ENCODE data around the gene RALGPS1.

Gene RALGPS1

GRCh38 chr9:127129718-127130085, 215.1 kb downstream of the RALGPS1 start:
- no peak overlapping the region for H3K27ac ChIP-seq (ENCODE audit: extremely low read depth, low read depth, low read length)
- ChIA-PET CTCF (no interaction called here), POLR2A (no interaction called here)
- H3K4me3 ChIP-seq (ENCODE audit: low read depth, low read length) = no peak overlapping the region
- TF ChIP-seq GFI1B (tag by site-specific recombination; IDR thresholded peaks at IDR 0.05) (no peak), HOXD13 (CRISPR knock-in tag; IDR thresholded peaks at IDR 0.05; ENCODE audit: borderline replicate concordance) (no peak), ZNF600 (tag by site-specific recombination; IDR thresholded peaks at IDR 0.05) (no peak), ZNF571 (tag by site-specific recombination; IDR thresholded peaks at IDR 0.05) (no peak), ZNF324 (tag by site-specific recombination; IDR thresholded peaks at IDR 0.05) (no peak), ZNF692 (tag by site-specific recombination; IDR thresholded peaks at IDR 0.05) (no peak), SCRT1 (tag by site-specific recombination; IDR thresholded peaks at IDR 0.05; ENCODE audit: borderline replicate concordance) (no peak), ZSCAN30 (tag by site-specific recombination; IDR thresholded peaks at IDR 0.05) (no peak), BCL6B (tag by site-specific recombination; IDR thresholded peaks at IDR 0.05) (no peak)
- TF ChIP-seq, protein P1, sequence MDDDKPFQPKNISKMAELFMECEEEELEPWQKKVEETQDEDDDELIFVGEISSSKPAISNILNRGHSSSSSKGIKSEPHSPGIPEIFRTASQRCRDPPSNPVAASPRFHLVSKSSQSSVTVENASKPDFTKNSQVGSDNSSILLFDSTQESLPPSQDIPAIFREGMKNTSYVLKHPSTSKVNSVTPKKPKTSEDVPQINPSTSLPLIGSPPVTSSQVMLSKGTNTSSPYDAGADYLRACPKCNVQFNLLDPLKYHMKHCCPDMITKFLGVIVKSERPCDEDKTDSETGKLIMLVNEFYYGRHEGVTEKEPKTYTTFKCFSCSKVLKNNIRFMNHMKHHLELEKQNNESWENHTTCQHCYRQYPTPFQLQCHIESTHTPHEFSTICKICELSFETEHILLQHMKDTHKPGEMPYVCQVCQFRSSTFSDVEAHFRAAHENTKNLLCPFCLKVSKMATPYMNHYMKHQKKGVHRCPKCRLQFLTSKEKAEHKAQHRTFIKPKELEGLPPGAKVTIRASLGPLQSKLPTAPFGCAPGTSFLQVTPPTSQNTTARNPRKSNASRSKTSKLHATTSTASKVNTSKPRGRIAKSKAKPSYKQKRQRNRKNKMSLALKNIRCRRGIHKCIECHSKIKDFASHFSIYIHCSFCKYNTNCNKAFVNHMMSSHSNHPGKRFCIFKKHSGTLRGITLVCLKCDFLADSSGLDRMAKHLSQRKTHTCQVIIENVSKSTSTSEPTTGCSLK (tag by site-specific recombination; IDR thresholded peaks at IDR 0.05) = no peak
- no peaks in the 10 kb centered on the region for H3K36me3 ChIP-seq (ENCODE audit: control insufficient read depth in 2 of 2, insufficient read depth in 1 of 2, low read length in 2 of 2)
- H3K4me1 ChIP-seq (ENCODE audit: control insufficient read depth, insufficient read depth, low read length) = no peaks in the 10 kb centered on the region
- H3K9me3 ChIP-seq (ENCODE audit: control insufficient read depth, insufficient read depth, low read depth, low read length) = no peaks in the 10 kb centered on the region

DNA sequence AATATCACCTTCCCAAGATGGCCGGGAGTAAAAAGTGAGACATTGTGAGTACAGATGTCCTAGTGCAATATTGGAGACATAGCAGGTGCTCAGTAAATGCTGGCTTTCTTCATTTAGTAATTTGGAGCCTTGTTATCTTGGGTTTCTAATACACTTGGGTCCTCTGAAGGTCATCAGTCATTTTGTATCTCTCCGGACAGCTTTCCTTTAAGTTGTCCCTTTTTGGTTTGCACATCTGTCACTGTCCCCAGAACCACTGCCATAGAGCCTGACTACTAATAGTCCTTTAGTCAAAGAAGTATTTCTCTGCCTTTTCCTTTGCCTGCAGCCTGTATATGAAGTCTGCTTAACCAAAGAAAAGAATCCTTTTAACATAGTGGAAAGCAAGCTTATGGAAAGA, 215.7 kb downstream of the RALGPS1 start:
- no peak overlapping the region for H3K27ac ChIP-seq (ENCODE audit: extremely low read depth, low read depth, low read length)
- no peak overlapping the region for H3K4me3 ChIP-seq (ENCODE audit: low read depth, low read length)
- H3K36me3 ChIP-seq (ENCODE audit: control insufficient read depth in 2 of 2, insufficient read depth in 1 of 2, low read length in 2 of 2) = no peaks in the 10 kb centered on the region
- no peaks in the 10 kb centered on the region for H3K4me1 ChIP-seq (ENCODE audit: control insufficient read depth, insufficient read depth, low read length)
- H3K9me3 ChIP-seq (ENCODE audit: control insufficient read depth, insufficient read depth, low read depth, low read length) = no peaks in the 10 kb centered on the region
- ChIA-PET POLR2A (no interaction called here), CTCF (no interaction called here)
- TF ChIP-seq ZNF426 (tag by site-specific recombination; IDR thresholded peaks at IDR 0.05) (no peak), ZNF837 (tag by site-specific recombination; IDR thresholded peaks at IDR 0.05) (no peak), ZNF677 (tag by site-specific recombination; IDR thresholded peaks at IDR 0.05) (no peak), ZNF211 (tag by site-specific recombination; IDR thresholded peaks at IDR 0.05; ENCODE audit: low read depth) (no peak)
- TF ChIP-seq, protein P2, sequence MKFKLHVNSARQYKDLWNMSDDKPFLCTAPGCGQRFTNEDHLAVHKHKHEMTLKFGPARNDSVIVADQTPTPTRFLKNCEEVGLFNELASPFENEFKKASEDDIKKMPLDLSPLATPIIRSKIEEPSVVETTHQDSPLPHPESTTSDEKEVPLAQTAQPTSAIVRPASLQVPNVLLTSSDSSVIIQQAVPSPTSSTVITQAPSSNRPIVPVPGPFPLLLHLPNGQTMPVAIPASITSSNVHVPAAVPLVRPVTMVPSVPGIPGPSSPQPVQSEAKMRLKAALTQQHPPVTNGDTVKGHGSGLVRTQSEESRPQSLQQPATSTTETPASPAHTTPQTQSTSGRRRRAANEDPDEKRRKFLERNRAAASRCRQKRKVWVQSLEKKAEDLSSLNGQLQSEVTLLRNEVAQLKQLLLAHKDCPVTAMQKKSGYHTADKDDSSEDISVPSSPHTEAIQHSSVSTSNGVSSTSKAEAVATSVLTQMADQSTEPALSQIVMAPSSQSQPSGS (tag by site-specific recombination; IDR thresholded peaks at IDR 0.05; ENCODE audit: low read depth) = no peak
